HG02852 (cell line): Measurements from ENCODE around the gene DTNB.
A peak's percentile ranks its signal among the peaks of the same experiment; 100 is the strongest.

Experiments used
- ATAC-seq: cut with Tn5 transposase; IDR thresholded peaks from one replicate; pipeline ENCODE4 v1.9.1; 2021; ENCODE audit warnings: mild to moderate bottlenecking, moderate library complexity; ENCODE audit not compliant: unreplicated experiment

Gene DTNB

DNA sequence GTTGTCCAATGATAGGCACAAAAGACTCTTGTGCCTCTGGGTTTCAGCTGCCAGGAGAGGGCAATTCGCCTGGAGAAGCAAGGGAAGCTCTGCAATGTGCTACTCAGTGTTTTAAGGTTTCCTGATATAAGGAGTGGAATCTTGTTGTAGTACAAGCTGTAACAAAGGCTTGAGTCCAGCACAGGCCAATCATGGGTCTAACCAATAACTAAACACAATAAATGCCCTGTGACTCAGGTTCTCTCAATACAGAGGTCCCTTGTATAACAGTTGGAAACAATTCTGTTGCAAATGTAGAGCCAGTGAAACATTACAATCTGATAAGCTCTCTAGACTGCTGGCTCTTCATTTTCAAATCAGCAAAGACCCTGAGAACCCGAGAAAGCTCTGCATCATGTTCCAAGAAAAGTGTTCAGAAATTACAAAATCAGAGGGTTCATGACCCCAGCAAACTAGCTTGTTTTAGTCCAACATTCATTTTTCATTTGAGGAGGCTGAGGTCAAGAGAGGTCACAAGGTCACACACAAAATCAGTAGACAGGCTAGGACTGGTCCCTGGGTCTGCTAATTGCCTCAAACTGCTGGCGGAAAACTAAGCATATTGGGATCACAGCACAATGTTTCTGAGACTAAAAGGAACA is 272.7 kb downstream of the DTNB start:
- no peak for ATAC-seq

DNA sequence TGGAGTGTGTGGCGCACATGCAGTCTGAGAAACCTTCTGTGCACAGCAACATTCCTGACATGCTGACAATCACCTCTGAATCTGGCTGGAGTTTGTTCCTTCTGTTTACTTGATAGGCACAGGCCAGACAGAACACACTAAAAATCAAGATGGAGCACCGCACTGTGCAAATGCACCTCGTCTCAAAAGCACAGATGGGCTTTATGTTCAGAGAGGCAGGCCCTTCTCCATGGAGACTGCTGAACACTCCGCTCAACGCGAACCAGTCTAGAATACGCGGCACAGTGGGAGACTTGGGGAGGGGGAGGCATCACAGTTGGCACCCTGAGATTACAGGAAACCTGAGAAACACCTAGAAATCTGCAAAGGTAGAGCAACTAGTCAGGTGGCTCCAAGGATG is 273.2 kb downstream of the DTNB start:
- no peak for ATAC-seq

DNA sequence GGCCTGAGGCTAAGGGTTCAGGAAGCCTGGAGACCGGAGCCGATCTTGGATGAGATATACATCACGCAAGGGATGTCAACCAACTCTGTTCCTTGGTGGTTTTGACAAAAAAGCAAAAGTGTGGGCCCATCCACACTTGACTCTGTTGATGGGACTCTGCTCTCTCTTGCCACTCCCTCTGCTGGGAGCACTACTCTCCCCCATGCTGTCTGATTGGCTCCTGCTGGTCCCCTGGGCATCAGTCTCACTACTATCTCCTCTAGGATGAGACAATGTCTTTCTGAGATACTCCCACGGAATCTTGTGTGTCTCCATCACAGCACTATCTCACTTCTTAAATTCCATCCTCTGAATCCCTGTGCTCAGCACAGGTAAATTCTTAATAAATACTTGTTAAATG is 274.8 kb downstream of the DTNB start:
- ATAC-seq = no peak

DNA sequence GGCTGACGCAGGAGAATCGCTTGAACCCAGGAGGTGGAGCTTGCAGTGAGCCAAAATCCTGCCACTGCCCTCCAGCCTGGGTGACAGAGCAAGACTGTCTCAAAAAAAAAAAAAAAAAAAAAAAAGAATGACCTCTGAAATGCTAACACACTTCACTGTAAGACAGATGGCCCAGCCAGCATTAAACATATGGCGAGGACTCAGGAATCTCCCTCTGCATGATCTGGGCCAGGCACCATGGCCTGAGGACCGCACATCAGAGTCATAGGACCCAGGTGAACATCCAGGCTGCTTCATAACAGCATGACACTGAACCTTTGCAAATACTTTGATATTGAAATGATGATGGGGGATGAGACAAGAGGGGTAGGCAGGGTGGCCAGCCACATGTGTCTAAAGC is 275.6 kb downstream of the DTNB start:
- no peak for ATAC-seq

DNA sequence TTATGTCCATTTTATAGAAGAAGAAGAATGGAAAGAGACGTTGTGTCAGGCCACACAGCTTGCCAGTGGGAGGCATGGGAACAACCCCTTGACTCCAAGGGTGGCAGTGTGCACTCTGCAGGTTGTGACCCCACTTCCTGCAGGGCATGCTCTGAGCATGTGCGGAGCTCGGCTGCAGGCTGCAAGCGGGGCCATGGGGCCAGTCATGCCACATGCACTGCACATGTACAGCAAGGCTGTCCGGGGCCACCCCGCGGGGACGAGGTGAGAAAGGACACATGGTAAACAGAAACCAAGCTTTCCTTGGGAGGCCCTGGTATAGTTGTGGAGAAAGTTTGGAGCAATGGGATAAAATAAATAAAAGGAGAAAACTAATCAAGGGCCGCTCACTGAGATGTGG is 284.2 kb downstream of the DTNB start:
- no peak for ATAC-seq

DNA sequence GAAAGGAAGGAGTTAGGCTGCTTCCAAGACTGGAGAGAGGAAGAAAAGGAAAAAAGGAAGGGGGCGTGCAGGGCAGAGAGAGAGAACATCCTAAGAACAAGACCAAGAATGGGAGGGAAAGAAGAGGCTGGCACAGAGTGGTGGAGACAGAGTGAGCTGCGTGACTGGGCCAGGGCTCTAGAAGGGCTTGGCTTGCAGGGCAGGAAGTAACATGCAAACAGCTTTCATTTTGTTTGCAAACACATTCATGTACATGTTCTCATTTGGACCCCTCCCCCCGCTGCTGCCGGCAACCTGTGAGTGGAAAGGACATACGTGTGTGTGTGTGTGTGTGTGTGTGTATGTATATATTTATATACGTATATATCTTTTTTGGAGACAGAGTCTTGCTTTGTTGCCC is 284.9 kb downstream of the DTNB start:
- no peak for ATAC-seq

DNA sequence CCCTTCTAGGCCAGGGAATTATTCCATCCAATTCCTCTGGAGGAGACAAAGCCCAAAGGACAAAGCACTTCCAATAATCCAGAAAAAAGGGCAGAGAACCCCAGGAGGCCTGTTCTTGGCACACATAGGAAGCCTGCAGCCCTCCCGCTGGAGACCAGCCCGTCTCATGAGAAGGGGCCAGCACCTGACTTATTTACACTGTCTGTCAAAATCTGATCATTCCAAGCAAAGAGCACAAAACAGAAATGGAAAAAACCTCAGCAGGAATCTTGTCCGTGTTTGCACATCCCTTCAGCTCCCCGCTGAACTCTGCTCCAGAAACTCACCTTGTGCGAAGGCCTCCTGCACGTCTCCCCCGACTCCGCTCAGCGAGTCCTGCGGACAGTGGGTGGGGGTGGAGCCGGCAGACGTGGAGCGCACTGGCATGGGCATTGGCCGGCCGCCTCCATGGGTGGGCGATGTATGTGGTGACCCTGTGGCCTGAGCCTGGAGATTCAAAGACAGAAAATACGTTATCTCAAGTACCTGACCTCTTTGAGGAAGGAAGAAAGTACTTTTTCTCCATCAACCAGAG is 285.4 kb downstream of the DTNB start:
- no peak for ATAC-seq

DNA sequence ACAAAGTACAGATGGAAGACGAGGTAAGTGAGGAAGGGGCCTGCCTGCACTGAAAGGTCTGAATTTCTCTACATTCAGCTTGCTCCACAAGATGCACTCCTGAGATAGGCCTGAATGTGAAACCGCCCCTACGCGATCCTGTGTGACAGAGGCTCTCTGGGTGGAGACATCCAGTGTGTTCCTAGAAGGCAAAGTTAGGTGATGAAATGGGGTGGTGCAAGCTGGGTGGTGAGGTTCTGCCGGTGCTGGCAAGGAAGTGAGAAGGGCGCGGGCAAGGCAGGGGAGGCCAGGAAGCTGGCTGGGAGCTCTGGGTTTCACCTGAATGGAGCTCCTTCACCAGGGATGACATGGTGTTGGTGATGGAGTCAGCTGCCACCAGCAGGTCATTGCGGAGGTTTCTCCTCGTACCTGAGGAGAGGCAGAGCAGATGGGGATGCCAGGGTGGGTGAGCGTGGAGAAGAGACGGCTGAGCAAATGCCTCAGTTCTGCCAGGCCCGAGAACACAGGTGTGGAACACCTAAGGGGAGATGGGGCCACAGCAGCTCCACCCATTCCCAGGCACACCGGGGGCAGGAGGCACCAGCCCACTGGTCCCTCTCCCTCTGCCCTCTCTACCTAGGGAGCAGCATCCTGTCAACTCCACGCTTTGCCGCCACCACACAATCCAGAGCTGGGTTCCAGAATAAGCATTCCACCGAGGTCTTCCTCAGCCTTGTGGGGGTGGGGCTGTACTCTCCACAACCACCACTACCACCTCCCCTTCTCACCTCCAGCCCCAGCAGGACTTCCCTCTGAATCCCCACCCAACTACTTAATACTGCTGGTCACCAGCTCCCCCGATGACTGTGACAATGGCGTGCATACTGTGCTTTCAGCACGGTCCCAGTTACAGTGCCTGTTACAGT is 286.2 kb downstream of the DTNB start:
- ATAC-seq = no peak

DNA sequence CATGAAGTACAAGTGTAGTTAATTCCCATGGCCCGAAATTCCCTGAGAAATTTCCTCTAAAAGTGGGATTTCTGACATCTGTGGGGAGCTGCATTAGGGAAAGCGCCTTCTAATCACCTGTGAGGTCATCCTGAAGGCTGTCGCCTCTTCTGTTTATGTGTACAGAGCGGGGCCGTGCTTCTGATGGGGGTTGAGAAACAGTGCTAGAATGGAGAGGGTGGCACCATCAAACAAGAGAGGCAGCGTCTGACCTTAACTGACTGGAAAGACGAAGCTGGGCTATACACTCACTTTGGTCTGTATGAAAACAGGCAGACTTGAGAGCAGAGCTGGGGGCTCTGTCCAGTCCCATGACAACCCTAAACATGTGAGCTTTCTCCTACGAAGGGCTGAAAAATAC is 287.5 kb downstream of the DTNB start:
- no peak for ATAC-seq

DNA sequence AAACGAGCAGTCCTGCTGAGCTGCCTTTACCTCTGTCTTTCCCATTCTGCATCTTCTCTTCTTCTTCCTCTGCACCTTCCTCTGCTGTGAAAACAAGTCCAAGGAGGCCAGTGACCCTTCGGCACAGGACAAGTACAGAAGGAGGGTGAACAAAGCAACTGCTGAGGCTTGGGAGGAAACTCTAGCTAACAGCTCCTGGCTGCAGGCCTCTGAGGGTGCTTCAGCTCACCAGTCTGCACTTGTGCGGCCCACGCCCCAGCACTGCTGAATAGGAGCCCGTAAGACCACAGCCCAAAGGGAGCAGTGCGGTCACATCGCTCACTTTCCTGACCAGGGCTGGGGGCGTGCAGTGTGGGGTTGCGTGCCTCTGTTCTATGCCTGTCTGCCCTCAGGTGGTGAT is 289.6 kb downstream of the DTNB start:
- no peak for ATAC-seq

DNA sequence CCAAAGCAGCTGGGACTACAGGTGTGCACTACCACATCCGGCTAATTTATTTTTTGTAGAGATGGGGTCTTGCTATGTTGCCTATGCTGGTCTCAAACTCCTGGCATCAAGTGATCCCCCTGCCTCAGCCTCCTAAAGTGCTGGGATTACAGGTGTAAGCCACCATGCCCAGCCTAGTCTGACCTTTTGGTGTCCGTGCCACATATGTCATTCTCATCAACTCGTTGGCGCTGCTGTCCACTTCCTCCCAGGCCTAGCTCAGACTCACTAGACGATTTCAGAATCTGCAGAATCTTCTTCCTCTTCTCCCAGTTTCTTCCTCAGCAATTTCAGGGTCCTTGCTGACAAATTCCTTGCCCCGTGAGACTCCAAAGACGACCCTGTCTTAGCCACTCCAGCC is 291.9 kb downstream of the DTNB start:
- no peak for ATAC-seq

DNA sequence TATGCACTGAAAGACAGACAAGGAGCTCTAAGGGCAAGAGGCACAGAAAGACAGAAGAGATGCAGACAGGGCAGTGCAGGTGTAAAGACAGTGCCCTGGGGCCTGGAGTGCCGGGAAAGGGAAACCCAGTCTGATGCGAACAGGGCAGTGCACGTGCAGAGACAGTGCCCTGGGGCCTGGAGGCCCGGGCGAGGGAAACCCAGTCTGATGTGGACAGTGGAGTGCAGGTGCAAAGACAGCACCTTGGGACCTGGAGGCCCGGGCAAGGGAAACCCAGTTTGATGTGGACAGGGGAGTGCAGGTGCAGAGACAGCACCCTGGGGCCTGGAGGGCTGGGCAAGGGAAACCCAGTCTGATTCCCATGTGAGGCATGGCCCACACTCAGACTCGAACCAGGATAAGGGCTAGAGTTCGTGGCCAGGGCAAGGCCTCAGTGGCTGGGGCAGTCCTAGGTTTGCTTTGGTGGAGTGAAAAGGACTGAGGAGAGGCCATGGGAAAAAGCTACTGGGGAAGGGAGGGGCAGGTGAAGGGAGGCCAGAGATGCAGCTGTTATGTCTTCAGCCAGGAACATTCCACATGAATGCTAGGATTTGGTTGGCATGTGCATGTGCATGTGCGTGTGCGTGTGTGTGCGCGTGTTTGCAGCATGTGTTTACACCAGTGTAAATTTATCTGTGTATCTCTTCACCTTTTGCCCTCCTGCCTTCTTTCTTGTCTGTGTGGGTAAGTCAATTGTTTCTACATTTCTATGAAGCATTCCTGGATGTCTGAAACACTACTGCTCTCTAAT is 292.6 kb downstream of the DTNB start:
- ATAC-seq = no peak

DNA sequence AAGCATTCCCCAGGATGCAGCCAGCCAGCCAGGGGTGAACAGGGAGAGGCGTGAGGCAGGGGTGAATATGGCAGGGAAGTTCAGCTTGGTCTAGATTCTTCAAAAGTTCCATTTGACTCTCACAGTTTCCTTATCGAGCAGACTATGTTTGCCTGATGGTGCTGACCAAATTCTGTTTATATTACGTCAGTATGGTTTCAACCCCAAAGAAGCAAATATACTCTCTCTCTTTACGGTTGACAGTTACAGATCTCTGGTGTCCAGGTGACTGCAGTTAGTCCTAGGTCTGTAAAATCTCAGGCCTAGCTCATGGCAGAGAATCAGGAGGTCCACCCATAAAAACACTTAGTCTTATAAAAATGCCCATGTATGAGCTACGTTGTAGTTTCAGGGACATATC is 293.4 kb downstream of the DTNB start:
- ATAC-seq = no peak

DNA sequence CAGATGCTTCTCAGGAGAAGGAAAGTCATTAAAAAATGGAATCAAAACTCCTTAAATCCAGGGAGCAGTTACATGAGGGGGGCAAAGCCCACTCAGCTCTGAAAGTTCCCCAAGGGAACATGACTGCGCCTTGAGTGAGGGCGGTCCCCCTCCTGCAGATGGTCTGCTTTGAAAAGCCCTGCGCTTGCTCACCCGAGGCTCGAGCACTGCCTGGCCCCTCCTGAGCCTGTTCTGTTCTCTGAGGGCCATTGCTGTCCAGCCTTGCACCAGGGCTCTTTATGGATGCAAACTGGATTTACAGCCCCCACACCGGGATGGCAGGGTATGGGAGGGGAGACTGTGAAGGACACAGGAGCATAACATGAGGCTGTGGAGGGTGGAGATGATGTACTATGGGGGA is 293.8 kb downstream of the DTNB start:
- ATAC-seq = no peak

DNA sequence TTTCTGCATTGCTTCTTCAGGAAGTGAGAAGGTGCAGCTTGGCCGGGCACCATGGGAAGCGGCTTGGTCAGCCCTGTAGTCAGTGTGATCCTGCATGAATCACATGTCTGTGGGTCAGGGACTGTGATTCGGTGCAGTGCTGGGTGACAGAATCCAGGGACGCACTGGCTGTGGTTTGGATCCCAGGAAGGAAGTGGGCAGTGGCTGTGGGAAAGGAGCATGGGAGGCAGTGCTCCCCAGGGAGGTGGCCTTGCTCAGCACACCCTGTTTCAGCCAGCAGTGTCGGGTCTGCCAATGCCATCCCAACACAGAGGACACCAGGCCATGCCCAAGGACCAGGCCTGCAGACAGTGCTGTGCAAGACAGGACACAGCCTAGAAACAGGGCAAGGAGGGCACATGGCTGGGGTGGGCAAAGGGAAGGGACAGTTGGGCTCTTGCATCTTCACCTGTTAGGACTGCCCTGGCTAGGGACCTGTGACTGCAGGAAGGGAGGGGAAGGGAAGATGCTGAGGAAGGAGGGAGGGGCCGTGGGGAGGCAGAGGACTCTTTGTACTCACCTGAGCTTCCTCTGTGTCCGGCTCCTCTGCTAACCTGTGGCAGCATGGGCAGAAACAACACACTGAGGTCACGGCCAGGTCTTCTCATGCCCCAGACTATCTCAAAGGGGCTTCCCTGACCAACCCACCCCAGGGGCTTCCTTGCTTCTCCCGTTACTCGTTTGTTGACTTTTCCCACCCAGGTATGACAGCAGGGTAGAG is 294.5 kb downstream of the DTNB start:
- no peak for ATAC-seq

DNA sequence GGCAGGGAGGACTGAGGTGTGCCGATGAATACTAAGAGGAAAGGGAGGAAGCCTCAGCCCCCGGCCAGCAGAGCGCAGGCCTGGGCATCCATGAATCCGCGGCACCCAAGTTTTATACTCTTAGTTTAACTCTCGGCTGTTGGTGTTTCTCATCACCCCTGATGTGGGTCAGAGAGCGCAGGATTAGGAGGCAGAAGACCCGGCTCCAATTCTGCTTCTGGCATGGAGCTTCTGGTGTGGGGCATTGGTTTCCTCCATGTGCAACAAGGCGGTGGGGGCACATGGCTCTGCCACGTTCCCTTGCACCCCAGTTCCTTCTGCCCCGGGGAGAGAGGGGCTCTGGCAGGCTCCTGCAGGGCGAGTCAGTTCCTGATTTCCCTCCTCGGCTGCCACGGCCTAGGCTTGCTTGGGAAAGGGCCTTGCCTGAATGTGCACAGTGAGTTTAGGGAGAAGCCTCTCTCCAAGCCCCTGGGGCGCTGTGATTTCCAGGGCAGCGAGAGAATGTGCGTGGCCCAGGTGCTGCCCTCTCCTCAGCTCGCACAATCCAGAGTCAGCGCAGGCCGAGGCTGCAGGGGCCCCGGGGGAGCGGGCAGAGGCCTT is 295.5 kb downstream of the DTNB start:
- no peak for ATAC-seq

DNA sequence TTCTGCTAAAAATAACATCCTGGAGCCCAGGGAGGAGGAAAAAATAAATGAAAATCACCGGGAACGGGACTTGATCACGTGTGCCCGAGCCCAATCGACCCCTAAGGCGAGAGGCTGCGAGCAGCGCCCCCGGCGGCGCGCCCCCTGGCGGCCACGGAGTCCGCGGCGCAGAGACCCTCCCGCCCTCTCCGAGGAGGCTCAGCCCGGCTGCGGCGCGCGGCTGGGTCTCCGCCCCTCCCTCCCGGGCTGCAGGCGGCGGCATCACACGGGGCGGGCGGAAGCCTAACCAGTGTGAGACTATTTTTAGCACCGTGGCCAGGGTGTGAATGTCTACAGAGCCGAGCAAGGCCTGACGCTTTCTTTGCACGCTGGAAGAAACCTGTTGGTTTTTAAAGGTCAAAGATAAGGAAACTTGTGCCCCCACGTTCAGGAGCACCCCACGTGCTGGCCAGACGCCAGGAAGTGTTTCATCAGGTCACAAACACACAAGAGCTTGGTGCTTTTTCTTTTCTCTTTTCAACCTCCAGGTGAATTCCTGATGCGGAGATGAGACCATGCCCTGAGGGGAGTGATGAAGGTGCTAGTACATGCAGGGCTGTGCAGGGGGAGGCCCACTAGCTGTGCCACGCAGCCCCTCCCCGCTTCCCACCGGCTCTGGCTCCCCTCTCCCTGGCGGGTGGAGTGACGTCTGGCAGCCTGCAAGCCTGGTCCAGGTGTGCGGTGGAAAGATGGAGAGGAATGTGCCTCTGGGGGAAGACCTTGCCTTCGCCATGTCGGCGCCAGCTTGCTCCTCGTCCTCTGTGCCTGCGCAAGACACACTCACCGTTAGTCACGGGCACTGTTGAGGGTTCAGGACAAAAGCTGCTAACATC is 296.4 kb downstream of the DTNB start:
- ATAC-seq = peak; percentile 95

DNA sequence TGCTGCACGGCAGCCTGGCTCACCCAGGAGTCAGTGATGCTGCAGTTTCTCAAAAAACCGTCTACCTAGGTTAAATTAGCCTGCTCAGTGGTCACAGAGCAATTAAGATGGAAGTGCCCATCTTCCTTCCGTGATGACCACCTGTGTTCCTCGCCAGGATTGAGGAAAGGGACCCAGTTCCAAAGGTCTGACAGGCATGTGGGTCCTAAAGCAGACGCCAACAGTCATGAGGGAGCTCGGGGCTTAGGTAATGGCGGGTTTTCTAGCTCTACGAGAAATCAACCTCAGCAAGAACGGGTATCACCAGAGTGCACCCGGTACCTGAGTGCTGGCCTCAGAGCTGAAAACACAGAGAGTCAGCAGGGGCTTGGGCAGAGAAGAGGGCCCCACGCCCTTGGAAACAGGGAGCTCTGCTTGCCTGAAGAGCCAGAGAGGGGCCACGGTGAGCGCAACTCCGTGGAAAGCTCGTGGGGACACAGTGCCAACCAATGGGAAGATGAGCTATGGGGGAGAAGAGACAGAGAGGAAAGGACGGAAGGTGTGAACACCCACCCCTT is 297.3 kb downstream of the DTNB start:
- ATAC-seq = no peak

DNA sequence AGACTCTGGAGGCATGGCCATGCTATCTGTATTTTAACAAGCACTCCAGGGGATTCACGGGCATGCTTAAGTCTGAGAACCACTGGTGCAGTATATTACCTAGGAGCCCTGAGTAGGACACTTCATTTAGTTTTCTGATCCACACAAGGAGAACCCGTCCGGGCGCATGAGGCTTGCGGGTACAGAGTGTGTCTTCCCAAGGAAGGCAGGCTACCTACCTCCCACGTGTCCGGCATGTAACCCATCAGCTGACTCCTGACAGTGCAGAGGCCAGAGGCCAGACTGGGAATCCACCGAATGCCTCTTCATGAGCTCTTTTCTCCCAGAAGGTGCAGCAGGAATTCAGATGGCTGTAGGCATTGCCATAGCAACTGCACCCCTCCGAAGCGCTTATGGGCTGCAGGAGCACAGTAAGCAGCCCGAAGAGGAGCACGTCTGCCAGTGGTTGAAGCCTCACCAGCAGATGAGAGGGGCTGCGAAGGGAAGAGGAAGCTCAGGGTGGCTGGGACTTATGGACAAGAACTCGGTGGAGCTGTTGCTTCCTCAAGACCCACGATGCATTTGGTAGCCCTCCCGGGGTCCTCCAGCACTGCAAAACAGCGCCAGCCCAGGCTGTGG is 297.9 kb downstream of the DTNB start:
- no peak for ATAC-seq
